CD4-positive, alpha-beta T cell treated with Interferon gamma for 1 hour (primary cell): ENCODE measurements around the gene BOD1L1.
"Not testable (repeated sequence)": the region's sequence is repeated elsewhere in the genome, so short reads cannot be mapped to it uniquely, and the experiment has no call there.

Source experiments
- DNase-seq: peaks from one replicate; pipeline ENCODE4 v3.0.0-alpha.2; 2020

Gene BOD1L1

GRCh38 chr4:13618212-13618806, 9.2 kb downstream of the BOD1L1 start:
- DNase-seq = no peak

DNA sequence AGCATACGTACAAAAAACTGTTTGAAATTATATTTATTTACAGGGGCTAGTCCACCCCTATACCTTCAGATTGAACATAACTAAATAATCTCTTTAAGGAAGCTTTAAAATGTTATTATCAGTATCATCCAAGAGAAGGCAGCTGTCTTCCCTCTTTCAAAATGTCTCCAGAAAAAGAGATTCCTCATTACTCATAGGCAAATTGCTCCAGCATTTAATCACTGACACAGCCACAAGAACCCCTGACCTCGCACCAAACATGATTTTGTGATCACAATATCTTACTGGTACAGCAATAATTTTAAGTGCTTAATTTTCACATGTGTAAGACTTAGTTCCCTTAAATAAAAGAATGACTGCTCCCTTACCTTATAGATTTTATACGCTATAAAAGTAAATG, 9.7 kb downstream of the BOD1L1 start:
- no peak for DNase-seq

DNA sequence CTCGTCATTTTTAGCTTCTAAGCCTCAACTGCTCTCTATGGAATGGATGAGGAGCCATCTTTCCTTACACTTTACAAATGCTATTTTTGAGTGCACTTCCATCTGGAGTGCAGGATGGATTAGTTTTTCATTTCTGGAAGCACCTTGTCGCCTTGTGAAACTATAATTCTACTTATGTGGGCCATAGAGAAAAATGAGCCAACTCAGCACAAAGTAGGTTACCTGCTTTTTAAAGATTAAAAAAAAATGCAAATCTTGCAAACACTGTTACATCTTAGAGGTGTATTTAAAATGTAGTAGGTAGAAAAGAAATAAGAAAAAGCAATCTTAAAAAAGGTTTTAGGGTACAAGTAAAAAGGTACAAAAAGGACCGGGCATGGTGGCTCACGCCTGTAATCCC, 10.9 kb downstream of the BOD1L1 start:
- no peak for DNase-seq

- DNase-seq = peak; percentile 18
These were observed 12.4 kb downstream of the BOD1L1 start for GRCh38 chr4:13615161-13615560.

GRCh38 chr4:13612569-13612968, 15.0 kb downstream of the BOD1L1 start:
- DNase-seq = no peak

- DNase-seq = peak; percentile 29
These were observed 16.2 kb downstream of the BOD1L1 start for GRCh38 chr4:13611283-13611842.

GRCh38 chr4:13605330-13605729, 22.2 kb downstream of the BOD1L1 start:
- no peak for DNase-seq

GRCh38 chr4:13601848-13602247, 25.7 kb downstream of the BOD1L1 start:
- no peak for DNase-seq

DNA sequence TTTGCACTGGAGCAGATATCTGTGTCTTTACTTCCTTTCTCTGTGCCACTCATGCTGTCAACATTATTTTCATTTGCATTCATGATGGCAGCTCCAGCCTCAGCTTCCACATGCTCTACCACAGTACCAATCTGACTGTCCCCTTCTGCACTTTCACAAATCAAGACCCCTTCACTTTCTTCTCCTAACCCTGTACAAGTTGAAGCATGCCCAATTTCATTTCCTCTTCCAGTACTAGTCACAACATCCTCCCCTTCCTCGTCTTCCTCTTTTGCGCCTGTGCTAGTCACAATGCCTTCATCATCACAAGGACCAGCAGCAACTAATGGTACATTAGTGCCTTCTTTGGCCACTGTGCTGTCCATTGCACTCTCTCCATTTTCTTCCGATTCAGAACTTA, 26.5 kb downstream of the BOD1L1 start:
- DNase-seq = peak; percentile 15

DNA sequence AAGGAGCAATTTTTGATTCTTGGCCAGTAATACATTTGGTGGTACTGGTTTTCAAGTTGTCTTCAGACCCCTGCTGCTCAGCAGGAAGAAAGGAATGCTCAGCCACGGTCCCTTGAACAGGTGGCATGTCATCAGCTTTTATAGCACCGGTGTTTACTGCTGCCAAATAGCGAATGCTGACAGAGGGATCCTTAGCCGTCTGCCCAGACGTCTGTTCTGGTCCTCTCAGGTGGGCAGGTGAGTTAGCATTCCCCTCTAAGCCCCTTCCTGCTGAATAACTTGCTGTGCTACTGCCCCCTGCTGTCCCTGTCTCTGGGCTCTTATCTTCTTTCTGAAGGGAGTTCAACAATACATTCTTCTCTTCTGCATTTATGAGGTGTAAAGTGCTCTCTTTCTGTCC, 28.4 kb downstream of the BOD1L1 start:
- DNase-seq = no peak

DNA sequence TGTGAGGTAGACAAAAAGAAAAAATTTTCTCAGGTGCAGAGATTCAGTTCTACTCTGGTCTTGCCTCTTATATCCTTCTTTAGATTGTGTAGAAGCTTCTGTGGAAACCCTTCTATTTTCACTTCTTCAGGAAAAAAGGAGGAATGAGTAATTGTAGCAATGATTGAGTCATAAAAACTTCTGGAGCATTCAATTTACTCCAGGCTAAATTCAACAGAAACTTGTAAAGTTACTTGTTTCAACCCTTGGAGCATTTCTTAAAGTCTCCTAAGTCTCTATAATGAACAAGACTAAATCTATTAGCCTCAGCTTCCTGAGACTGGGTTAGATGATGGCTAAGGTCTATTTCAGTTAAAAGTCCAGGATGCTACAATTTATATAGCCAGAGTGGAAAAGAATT, 29.9 kb downstream of the BOD1L1 start:
- DNase-seq = no peak

GRCh38 chr4:13597141-13597540, 30.4 kb downstream of the BOD1L1 start:
- DNase-seq = no peak

DNA sequence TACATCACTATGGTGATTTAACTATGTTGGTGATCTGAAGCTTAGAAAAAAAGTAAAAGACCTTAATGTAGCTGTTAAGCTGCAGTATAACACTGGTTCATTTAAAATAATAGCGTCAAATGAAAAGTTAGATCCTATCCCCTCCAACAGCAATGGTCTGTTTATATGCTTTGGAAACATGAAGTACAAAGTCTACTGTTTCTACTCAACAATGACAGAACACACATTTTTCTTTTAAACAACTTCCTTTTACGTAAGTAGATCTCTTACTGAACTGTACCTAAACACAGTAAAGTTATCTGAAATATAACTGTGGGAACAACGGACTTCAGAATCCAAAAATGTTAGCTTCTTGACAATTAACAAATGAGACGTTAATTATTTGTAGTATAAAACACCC, 35.3 kb downstream of the BOD1L1 start:
- DNase-seq = no peak

DNA sequence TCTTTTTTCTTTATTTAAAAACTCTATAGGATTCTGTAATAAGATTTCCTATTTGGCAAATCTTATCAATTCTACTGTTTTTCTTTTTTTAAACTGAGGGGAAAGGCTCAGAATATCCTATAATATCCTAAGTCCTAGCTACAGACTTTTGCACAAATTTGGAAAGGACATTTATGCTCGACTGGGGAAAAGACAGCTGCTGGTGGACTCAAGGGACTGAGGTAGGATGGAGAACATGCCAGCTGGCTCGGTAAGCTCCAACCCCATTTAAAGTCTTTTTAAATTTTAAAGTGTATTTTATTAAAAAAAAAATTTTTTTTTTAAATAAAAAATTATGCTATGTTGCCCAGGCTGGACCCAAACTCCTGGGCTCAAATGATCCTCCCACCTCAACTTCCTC, 36.8 kb downstream of the BOD1L1 start:
- DNase-seq = no peak

- DNase-seq = no peak
These were observed 38.6 kb downstream of the BOD1L1 start for GRCh38 chr4:13588954-13589353.

DNA sequence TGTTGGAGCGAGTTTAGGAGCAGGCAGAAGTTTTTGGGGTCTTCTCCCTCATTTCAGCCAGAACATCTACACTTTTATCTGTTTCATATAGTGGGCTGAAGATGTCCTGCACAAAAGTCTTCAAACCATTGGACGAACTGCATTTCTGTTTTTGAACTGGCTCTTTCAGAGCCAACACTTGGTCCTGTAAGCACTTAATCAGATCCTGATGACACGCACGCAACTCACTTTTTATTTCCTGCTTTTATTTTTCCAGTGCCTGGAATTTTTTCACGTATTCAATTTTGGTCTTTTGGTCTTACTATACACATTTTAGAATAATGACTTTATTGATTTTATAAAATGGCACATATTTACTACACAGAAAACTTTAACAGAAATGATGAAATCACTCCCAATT, 43.0 kb downstream of the BOD1L1 start:
- DNase-seq = no peak

DNA sequence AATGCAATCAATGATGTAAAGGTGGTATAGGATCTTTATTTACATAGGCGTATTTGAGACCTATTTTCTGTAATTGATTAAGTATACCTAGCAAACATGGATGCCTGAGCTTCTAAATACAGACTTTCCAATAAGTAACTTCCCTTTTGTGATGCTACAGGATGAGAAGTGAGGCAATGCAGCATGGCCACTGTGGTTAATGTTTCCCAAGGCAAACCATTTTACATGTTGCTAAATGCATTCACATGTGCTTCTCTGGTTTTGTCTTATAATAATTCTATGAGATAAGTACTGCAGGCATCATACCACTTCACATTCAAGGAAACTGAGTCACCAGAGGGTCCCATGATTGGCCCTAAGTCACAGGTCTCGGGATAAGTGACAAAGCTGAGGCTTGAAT, 47.5 kb downstream of the BOD1L1 start:
- no peak for DNase-seq

- no peak for DNase-seq
These were observed 49.9 kb downstream of the BOD1L1 start for GRCh38 chr4:13577660-13578059.

DNA sequence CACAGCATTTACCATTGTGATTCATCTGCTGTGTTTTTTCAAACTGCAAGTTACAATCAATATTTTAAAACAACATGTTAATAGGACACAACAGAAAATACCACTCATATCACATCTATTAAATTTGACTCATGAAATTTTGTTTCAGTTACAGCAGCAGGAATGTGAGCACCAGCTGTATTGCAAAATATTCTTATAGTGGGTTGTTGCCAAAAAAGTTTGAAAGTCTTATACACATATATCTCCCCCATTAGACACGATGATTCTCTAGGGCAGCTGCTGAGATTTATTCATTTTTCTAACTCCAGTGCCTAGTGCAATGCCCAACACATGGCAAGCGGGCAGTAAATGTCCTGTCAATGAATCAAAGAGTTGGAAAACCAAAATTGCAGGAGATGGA, 56.6 kb downstream of the BOD1L1 start:
- DNase-seq = no peak

DNA sequence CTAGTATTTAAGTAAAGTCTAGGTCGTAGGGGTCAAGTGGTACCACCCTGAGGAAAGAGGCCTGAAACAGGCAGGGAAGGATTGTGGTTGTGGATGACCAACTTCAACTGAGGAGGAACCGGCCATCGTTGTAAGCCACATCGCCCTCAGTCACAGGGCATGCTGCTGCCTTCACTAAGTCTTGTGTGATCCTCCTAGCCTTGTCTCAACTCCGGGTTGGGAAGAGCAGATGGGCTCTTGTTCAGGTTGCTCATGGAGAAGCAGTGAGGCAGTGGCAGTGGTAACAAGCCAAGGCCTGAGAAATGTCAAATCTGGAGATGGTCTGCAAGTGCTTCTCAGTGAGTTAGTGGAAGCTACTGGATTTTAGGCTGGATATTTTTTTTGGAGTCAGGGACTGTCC, 60.4 kb downstream of the BOD1L1 start:
- DNase-seq = no peak

DNA sequence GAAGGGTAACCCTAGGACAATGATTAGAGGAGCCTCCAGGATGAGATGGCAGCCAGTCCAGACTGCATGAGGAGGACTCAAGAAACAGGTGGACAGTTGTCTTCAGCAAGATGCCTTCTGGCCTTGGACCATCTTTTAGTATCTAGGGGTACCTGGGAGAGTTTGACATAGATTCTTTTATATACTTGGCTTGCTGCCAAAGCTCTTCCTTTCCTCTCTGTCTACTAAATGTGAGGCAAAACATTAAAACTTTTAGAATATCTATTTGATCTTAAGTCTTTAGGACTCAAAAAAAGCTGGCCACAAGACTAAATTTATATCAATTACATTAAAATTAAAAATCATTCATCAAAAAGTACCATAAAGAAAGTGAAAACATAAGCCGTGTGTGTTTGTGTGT, 64.6 kb downstream of the BOD1L1 start:
- DNase-seq = no peak

GRCh38 chr4:13561673-13562072, 65.9 kb downstream of the BOD1L1 start:
- no peak for DNase-seq

DNA sequence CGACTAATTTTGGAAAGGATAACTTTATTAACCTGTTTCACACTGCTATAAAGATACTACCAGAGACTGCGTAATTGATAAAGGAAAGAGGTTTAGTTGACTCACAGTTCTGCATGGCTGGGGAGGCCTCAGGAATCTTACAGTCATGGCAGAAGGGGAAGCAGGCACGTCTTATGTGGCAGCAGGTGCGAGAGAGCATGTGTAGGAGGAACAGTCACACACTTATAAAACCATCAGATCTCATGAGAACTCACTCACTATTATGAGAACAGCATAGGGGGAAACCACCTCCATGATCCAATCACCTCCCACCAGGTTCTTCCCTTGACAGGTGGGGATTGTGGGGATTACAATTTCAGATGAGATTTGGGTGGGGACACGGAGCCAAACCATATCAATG, 67.4 kb downstream of the BOD1L1 start:
- DNase-seq = not testable (repeated sequence)

GRCh38 chr4:13559413-13559812, 68.1 kb downstream of the BOD1L1 start:
- no peak for DNase-seq

- no peak for DNase-seq
These were observed 68.6 kb downstream of the BOD1L1 start for GRCh38 chr4:13558881-13559280.
